H4 (cell line): Measurements from ENCODE around the gene FILIP1L. TPM values are rescaled to one million over a fixed set of nuclear protein-coding genes. Genes with fewer than 3 reads are reported as not detected.
A peak's percentile ranks its signal among the peaks of the same experiment; 100 is the strongest.

Experiments
- DNase-seq: peaks from one replicate; pipeline ENCODE4 v3.0.0-alpha.2; 2015; ENCODE audit warnings: low spot score
- total RNA-seq: library from RNA; depleted of rRNA; stranded (reverse); fragments of >200 nt; shearing (Covaris generic); gene quantifications from 2 replicates; pipeline ENCODE4 v1.2.3, GENCODE V29; 2014

FILIP1L gene
- total RNA-seq, 1 experiment from 2014 or later = 37.8 TPM

DNA sequence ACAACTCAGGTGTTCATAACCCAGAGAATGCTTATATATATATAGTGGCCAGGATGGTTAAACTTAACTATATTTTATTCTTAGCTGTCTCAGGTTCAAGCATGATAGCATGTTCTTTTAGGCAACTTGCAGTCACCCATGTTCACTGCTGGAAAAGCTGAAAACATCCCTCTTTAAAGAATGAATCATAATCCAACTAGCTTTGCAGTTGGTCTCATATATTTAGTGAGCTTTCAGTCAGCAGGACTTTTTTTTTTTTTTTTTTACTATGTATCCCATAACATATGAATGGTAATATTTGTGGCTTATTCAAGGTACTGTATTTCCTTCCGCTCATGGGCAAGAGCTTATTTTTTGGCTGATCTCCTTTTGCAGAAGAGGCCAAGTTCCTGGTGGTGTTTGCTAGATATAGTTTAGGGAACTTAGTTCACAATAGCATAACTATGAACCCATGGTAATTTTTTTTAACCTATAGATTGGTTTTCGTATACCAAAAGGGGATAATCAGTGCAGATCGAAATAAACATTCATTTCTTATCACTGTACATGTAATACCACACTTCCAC is 219.1 kb downstream of the FILIP1L start:
- no peak for DNase-seq

GRCh38 chr3:99892332-99892731 is 222.0 kb downstream of the FILIP1L start:
- no peak for DNase-seq

DNA sequence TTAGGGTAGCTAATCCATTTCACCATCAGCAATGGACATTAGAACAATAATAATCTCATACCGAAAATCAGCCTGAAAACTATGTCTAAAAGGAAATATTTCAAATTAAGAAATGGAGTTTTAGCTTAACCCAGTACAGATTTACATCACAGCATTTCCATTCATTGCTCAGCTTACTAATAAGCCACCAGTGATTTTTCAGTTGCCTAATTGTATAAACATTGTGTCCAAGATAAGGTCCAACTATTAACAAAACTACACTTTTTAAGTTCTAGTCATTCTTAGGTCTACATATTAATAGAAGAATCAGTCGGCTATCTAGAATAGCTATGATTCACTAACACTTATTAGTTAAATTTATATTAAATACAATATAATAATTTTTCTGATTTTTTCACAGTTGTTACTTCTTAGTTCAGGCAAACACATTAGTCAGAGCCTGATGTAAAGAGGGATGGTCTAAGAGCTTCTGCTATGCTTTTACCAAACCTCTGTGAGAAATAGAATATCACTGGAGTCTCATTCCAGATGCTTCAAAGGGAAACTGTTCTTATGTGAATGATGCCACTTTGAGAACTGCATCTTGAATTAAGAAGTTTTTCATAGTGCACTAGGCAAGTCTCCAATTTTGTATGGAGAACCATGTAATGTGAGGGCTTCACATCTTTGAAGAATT is 222.6 kb downstream of the FILIP1L start:
- no peak for DNase-seq

DNA sequence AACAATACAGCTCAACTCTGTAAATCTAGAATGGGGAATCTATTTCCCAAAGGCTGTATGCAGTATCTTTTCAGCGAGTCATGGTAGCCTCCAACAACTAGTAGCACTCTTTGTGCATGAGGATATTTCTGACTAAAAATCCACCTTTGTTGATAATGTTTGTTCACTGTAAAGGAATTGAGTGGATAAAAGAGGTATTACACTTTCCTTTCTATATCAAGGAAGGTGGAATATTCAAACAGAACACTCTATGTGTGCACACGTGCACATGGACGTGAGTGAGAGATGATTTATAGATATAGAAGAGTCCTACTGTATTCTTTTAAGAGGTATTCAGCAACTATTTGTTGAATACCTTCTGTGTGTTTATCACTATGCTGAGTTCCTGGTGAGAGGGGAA is 228.4 kb downstream of the FILIP1L start:
- DNase-seq = no peak

DNA sequence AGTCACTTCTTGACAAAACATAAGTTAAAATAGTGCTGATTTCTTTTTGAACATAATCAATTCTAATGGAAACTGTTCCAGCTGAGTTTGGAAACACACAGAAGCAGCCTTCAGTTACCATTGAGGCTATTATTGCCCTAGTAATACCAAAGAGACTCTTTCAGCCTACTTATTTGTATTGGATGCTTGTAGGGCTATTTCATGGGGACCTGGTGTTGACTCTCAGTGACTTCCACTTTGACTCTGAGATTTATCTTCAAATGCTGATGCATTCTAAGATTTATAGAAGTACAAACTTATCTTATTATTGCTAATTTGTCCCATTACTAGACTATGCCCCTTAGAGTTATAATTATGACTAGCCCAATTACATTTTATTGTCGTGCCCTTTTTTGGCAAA is 229.2 kb downstream of the FILIP1L start:
- DNase-seq = no peak

DNA sequence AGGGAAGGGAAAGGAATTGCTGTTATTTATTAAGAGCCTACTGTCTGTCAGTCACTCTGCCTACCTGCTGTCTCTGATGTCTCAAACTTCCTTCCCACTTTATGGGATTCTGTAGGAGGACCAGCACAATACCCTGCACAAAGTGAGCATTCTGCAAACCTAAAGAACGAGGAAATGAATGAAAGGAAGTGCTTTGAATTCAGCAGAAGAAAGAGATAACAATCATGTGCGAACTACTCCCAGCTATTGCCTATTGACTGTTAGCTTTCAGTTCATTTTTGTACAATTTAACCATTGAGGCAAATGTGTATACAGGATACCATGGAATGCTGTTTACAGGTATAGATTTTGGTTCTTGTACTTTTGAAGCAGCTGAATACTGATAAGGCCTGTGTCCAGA is 229.8 kb downstream of the FILIP1L start:
- no peak for DNase-seq

DNA sequence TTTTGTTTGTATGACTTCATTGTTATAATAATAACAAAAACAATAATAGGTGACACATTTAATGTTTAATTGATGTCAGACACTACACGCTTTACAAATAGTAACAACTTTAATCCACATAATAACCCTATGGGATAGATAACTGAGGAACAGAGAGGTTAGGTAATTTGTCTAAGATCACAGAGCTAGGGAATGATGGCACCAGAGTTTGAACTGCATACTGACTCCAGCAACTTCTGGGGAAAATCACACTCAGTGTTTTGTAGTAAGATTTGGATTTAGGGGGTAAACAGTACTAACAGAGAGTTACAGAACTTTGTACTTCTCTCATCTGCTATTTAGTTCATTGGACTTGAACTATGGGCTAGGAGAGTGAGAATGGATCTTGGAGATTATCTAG is 230.6 kb downstream of the FILIP1L start:
- DNase-seq = no peak

DNA sequence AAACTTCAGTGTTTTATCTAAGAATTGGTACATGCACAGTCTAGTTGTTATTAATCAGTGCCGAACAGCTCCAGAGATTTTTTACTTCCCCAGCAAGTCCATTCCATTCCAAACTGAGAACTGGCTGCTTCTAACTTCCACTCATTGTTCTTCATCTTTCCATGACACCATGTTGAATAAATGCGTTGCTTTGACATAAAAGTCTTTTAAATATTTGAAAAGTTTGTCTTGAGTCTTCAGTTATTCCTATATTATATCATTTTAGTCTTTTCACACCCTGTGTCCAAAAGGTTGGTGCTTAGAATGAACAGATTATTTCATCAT is 231.2 kb downstream of the FILIP1L start:
- DNase-seq = no peak

GRCh38 chr3:99882436-99883137 is 231.7 kb downstream of the FILIP1L start:
- no peak for DNase-seq

DNA sequence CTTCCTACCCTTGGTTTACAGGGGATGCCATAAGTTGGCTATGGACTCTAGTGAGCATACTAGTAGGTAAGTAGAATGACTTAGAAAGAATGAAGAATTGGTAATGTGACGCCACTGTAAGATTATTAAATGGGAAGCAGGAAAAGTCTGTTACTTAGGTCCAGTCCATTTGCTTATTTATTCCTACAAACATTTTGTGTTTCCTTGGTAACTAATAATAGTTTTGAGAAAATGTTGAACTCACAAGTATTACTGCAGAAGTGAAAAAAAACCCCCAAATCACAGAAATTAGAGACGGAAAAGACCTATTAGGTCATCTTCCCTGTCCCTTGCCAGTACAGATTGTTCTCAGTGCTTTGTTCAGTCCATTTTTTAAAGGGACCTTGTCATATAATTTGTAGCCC is 233.2 kb downstream of the FILIP1L start:
- DNase-seq = no peak

- no peak for DNase-seq
Measured at GRCh38 chr3:99879275-99879674, 235.0 kb downstream of the FILIP1L start.

DNA sequence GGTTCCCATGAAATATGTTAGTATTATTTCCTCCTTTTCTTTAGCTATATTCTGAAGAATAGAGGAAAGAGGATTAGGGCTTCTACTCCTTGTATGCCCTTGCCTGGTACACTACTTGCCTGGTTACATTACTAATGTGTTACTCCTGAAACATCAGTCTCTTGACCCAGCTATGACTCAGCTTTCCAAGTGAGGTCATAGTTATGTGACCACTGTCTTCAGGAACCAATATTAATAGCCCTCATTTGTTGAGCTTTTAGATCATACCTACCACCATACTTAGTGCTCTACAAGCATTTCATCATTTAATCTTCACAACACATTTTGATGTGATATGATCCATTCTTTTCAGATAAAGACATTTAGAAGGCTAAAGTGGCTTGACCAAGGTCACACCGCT is 236.3 kb downstream of the FILIP1L start:
- DNase-seq = peak; percentile 59

DNA sequence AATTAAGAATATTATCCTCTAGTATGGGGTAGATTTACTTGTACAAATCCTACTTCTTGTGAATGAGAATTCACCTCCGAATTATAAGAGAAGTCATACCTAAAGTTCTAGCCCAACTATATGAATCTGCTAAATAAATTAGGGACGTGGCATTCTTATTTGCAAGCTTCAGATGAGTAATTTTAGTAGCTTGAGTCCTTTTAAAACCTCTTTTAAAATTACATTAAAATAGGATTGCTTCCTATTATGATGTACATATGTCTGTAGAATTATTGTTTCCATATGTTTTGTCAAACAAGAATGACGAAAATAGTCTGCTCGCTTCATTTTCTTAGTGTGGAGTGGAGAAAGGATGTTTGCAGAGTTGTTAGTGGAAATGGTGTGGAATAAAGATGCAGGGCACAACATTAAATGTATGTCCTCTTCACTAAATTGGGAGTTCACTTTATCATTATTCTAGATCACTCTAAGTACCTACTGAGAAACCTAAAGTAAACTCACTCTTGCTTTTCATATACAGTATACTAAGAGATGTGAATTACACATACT is 237.2 kb downstream of the FILIP1L start:
- DNase-seq = no peak

- peak; percentile 62 for DNase-seq
Measured at GRCh38 chr3:99875929-99876841, 238.1 kb downstream of the FILIP1L start.

- DNase-seq = peak; percentile 45
Measured at GRCh38 chr3:99875581-99875928, 238.7 kb downstream of the FILIP1L start.

DNA sequence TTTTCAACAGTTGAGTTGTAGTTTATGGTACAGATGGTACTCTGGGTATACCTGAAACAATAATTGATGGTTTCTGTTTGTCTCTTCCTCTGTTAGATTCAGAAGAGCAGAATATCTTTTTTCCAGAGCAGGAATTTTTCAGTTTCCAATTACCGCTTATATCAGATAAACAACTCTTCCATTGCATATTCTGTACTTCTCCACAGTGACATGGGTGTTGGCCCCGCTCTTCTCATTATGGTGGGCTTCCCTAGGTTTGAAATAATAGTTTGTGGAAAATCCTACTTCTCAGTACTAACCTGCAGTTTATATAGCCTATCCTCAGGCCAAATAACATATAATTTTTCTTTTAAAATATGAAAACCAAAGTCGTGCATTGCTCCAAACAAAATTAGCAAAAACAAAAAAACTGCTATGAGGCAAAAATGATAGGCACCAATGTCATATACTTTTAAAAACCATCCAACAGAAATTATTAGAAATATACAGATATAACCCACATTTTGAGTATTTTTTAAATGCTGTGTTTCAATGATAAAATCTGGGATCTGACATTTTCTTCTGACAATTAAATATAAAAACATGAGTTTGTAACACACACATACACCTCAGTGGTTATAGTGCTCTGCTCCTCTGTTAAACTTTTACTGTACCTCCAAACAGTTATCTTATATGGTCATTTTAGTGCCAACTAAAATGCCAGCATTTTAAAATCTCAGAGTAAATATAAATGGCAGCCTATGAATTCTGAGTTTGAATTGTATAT is 239.9 kb downstream of the FILIP1L start:
- DNase-seq = no peak

GRCh38 chr3:99873269-99874102 is 240.8 kb downstream of the FILIP1L start:
- DNase-seq = no peak

- DNase-seq = no peak
Measured at GRCh38 chr3:99872923-99873254, 241.4 kb downstream of the FILIP1L start.

DNA sequence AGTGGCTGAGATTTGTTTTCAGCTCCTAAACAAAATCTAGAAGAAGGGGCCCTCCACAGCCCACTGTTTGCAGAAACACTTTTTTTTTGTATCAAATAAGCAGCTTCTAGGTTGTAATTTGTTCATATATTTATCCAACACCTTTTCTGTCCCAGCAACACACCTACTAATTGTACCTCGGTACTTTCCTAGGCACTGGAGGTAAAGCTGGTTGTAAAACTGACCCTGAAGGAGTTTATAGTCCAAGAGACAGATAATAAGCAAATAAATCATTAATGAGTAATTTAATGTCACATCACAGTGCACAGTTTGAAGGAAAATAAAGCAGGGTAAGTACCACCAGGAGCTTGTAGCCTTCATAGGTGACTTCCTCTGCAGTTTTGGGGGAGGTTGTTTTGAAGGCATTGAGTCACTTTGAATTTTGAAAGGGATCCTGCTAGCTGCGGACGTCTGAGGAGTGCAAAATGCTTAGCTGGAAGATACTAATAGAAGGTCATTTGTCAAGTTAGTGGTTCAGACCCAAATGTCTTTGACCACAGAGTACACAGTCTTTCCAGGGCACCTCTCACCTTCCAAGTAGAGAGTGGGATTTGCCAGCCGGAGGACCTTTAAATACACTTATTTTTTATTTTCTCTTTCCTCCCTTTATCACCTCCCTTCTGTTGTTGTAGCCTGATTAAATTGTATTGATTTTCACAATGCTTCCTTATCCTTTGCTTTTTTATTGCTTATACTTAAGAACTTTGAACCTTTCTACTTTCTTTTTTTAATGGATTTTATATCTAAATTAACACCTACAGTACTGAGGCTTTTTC is 242.9 kb downstream of the FILIP1L start:
- DNase-seq = no peak

GRCh38 chr3:99870712-99871111 is 243.6 kb downstream of the FILIP1L start:
- no peak for DNase-seq
